PC-9 (cell line): Measurements from ENCODE around the gene FANCL. TPM values are rescaled to one million over a fixed set of nuclear protein-coding genes. Genes with fewer than 3 reads are reported as not detected.
"Not testable (repeated sequence)": the region's sequence is repeated elsewhere in the genome, so short reads cannot be mapped to it uniquely, and the experiment has no call there.

Experiments
- BruUV-seq: library from RNA; stranded (reverse); fragments of 400-500 nt; replicated peaks from 2 replicates; lab custom pipeline; 2021; lab: Mats Ljungman, UMichigan
- CTCF ChIA-PET: fragments of 300-600 bp; sonication (Branson Sonifier 250); formaldehyde crosslinking; loops from one replicate; lab custom pipeline; 2022; ENCODE audit warnings: antibody characterized with exemption; lab: Charles Lee
- POLR2A ChIA-PET: fragments of 300-600 bp; sonication (Branson Sonifier 250); formaldehyde crosslinking; loops from one replicate; lab custom pipeline; 2022; ENCODE audit warnings: antibody characterized with exemption; ENCODE audit not compliant: unreplicated experiment; lab: Charles Lee
- DNase-seq, 2 experiments: peaks; one replicate each; pipeline versions ENCODE4 v3.0.0 to v3.0.0-alpha.2; 2015 to 2022; ENCODE audit warnings: mixed read lengths in 1 of 2
- H2AFZ ChIP-seq: fragments of 200-600 bp; sonication (generic); 2 replicates; pipeline ENCODE4 v1.8.1; 2017; ENCODE audit warnings: antibody characterized with exemption
- H3F3A ChIP-seq: fragments of 200-600 bp; sonication (generic); 2 replicates; pipeline ENCODE4 v1.8.1; 2017; ENCODE audit warnings: antibody characterized with exemption, mild to moderate bottlenecking, low read depth; ENCODE audit not compliant: insufficient read depth
- H3K27ac ChIP-seq: fragments of 200-600 bp; sonication (generic); 2 replicates; pipeline ENCODE4 v1.6.1; 2016; ENCODE audit warnings: mixed run types
- H3K27me3 ChIP-seq: fragments of 200-600 bp; sonication (generic); 2 replicates; pipeline ENCODE4 v1.6.1; 2016; ENCODE audit warnings: low read depth, mixed run types; ENCODE audit not compliant: insufficient read depth
- H3K36me3 ChIP-seq: fragments of 200-600 bp; sonication (generic); 2 replicates; pipeline ENCODE4 v1.6.1; 2016; ENCODE audit warnings: low read depth, mixed run types
- H3K4me1 ChIP-seq: fragments of 200-600 bp; sonication (generic); replicated peaks from 2 replicates; pipeline ENCODE4 v1.6.1; 2016; ENCODE audit warnings: mixed run types; ENCODE audit not compliant: insufficient read depth
- H3K4me2 ChIP-seq: fragments of 200-600 bp; sonication (generic); 2 replicates; pipeline ENCODE4 v1.6.1; 2017; ENCODE audit warnings: mixed run types
- H3K4me3 ChIP-seq: fragments of 200-600 bp; sonication (generic); 2 replicates; pipeline ENCODE4 v1.6.1; 2016; ENCODE audit warnings: mixed run types
- H3K79me2 ChIP-seq: fragments of 200-600 bp; sonication (generic); 2 replicates; pipeline ENCODE4 v1.6.1; 2017; ENCODE audit warnings: low read depth, mixed run types
- H3K9me2 ChIP-seq: fragments of 200-600 bp; sonication (generic); 2 replicates; pipeline ENCODE4 v1.8.1; 2017; ENCODE audit warnings: mild to moderate bottlenecking; ENCODE audit not compliant: insufficient read depth
- H3K9me3 ChIP-seq: fragments of 200-600 bp; sonication (generic); 2 replicates; pipeline ENCODE4 v1.8.1; 2016; ENCODE audit warnings: low read depth; ENCODE audit not compliant: insufficient read depth
- H4K20me1 ChIP-seq: fragments of 200-600 bp; sonication (generic); 2 replicates; pipeline ENCODE4 v1.8.1; 2017; ENCODE audit not compliant: insufficient read depth
- EZH2 ChIP-seq: fragments of 200-600 bp; sonication (generic); IDR thresholded peaks from 2 replicates; pipeline ENCODE4 v1.8.0; 2017; ENCODE audit warnings: antibody characterized with exemption, low read depth
- intact Hi-C: fragments of 100-400 bp; cut with micrococcal nuclease; formaldehyde crosslinking; loops from one replicate; pipeline ENCODE4 v1.10.0; 2022; ENCODE audit not compliant: unreplicated experiment
- total RNA-seq: library from RNA; stranded (reverse); gene quantifications from 2 replicates; pipeline ENCODE4 v1.2.3, GENCODE V29; 2021
- TF ChIP-seq, protein P1 (sequence below): fragments of 200-600 bp; sonication (generic); conservative IDR thresholded peaks from 2 replicates; pipeline ENCODE4 v1.6.1; 2017; ENCODE audit warnings: mixed run types, antibody characterized with exemption, mild to moderate bottlenecking, moderate library complexity

Gene FANCL
- total RNA-seq, 1 experiment from 2014 or later: 51.8 TPM

DNA sequence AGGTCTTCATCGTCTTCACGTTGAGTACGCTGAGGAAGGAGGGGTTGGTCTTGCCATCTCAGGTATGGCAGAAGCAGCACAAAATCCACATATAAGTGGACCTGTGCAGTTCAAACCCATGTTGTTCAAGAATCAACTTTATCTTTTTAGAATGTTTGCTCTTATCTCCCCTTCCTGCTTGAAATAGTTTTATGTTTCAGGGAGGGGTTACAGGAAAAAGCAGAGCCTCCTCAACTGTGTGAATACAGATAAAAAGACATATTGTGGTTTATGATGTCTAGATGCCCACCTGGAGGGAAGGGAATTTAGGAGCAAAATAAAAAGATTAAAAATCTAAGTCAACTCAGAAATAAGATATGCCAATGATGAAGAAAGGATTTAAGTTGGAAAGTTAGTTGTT is 118.6 kb downstream of the FANCL start:
- intact Hi-C loops: no loop called here
- TF ChIP-seq, protein P1, sequence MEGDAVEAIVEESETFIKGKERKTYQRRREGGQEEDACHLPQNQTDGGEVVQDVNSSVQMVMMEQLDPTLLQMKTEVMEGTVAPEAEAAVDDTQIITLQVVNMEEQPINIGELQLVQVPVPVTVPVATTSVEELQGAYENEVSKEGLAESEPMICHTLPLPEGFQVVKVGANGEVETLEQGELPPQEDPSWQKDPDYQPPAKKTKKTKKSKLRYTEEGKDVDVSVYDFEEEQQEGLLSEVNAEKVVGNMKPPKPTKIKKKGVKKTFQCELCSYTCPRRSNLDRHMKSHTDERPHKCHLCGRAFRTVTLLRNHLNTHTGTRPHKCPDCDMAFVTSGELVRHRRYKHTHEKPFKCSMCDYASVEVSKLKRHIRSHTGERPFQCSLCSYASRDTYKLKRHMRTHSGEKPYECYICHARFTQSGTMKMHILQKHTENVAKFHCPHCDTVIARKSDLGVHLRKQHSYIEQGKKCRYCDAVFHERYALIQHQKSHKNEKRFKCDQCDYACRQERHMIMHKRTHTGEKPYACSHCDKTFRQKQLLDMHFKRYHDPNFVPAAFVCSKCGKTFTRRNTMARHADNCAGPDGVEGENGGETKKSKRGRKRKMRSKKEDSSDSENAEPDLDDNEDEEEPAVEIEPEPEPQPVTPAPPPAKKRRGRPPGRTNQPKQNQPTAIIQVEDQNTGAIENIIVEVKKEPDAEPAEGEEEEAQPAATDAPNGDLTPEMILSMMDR: no peak
- no peak for TF ChIP-seq EZH2
- BruUV-seq: no TSS peak

DNA sequence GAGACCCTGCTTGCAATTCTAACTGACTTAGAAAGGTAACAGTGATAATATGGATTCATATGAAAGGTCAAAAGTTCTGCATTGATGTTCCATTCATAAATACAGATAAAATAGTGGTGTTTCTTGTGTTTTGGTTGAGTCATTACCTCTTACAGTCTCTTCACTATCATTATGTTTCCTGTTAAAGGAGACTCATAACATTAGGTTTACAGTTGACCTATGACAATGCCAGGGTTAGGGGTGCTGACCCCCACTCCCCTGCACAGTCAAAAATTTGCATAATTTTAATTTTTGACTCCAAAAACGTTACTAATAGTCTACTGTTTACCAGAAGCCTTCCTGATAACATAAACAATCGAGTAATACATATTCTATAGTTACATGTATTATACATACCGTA is 119.1 kb downstream of the FANCL start:
- intact Hi-C loops: no loop called here
- no peak for TF ChIP-seq EZH2
- TF ChIP-seq, protein P1: no peak
- H3K79me2 ChIP-seq: no peaks in the 10 kb centered on the region
- DNase-seq: no peak
- no peak overlapping the region for H3K4me2 ChIP-seq
- POLR2A ChIA-PET: no interaction called here
- no peaks in the 10 kb centered on the region for H3K4me1 ChIP-seq
- no peaks in the 10 kb centered on the region for H4K20me1 ChIP-seq
- no peaks in the 10 kb centered on the region for H3F3A ChIP-seq
- no peak overlapping the region for H3K27ac ChIP-seq
- H3K27me3 ChIP-seq: no peaks in the 10 kb centered on the region
- CTCF ChIA-PET: no interaction called here
- peaks cover 7% of the 10 kb centered on the region; the same call in 1 of the 2 replicates for H3K36me3 ChIP-seq
- BruUV-seq: no TSS peak
- H3K9me2 ChIP-seq: no peaks in the 10 kb centered on the region
- no peak overlapping the region for H2AFZ ChIP-seq
- no peak overlapping the region for H3K4me3 ChIP-seq
- H3K9me3 ChIP-seq: no peaks in the 10 kb centered on the region

More for the DNA sequence above, 118.6 kb downstream of the FANCL start:
- no peak overlapping the region for H3K4me2 ChIP-seq
- H3K4me1 ChIP-seq: no peaks in the 10 kb centered on the region
- POLR2A ChIA-PET: no interaction called here
- DNase-seq: no peak
- no peaks in the 10 kb centered on the region for H3K9me2 ChIP-seq
- H2AFZ ChIP-seq: no peak overlapping the region
- H3K4me3 ChIP-seq: no peak overlapping the region
- H3K79me2 ChIP-seq: no peaks in the 10 kb centered on the region
- no peaks in the 10 kb centered on the region for H3K27me3 ChIP-seq
- no peaks in the 10 kb centered on the region for H4K20me1 ChIP-seq
- CTCF ChIA-PET: no interaction called here
- no peaks in the 10 kb centered on the region for H3F3A ChIP-seq
- no peak overlapping the region for H3K27ac ChIP-seq
- peaks cover 7% of the 10 kb centered on the region; the same call in 1 of the 2 replicates for H3K36me3 ChIP-seq
- no peaks in the 10 kb centered on the region for H3K9me3 ChIP-seq

DNA sequence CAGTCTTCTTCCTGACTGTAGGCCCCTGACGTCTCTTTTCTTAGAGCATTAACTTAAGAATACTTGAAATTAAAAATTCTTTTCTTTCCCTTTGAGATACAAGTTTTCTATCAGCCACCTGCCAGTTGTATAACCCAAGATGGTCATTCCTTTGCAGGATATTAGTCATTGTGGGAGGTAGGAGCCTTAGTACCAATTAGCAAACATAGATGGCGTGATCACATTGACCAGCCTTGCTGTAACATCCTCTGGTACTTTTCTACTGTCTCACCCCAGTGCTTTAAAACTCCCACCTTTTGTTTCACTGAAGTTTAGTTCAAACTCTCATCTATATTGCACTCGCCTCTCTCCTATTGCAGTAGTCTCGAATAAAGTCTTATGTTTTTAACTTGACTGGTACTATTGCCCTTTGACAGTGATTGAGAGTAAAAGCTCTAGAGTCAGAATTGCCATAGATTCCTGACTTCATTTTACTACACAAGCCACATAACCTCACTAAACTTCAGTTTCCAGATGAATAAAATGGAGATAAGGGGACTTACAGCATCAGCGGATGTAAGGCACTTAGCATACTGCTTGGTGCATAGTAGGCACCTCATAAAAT is 120.4 kb downstream of the FANCL start:
- Histone ChIP-seq H3K27me3 (no peaks in the 10 kb centered on the region), H3K4me3 (no peak overlapping the region), H3K27ac (no peak overlapping the region), H3K4me2 (no peak overlapping the region), H3F3A (no peaks in the 10 kb centered on the region), H3K36me3 (peaks cover 7% of the 10 kb centered on the region; the same call in 1 of the 2 replicates), H3K9me2 (no peaks in the 10 kb centered on the region), H3K4me1 (no peaks in the 10 kb centered on the region), H2AFZ (no peak overlapping the region), H3K79me2 (peaks cover 2% of the 10 kb centered on the region; the same call in 1 of the 2 replicates), H3K9me3 (no peaks in the 10 kb centered on the region), H4K20me1 (no peaks in the 10 kb centered on the region)
- no peak for DNase-seq
- intact Hi-C loops: no loop called here
- POLR2A ChIA-PET: no interaction called here
- TF ChIP-seq, protein P1: no peak
- no peak for TF ChIP-seq EZH2
- no TSS peak for BruUV-seq
- CTCF ChIA-PET: interaction anchor here (0.6 kb wide), 1 partner anchor 71 kb away, joined by 3 read pairs; no protein-coding TSS in a partner anchor

DNA sequence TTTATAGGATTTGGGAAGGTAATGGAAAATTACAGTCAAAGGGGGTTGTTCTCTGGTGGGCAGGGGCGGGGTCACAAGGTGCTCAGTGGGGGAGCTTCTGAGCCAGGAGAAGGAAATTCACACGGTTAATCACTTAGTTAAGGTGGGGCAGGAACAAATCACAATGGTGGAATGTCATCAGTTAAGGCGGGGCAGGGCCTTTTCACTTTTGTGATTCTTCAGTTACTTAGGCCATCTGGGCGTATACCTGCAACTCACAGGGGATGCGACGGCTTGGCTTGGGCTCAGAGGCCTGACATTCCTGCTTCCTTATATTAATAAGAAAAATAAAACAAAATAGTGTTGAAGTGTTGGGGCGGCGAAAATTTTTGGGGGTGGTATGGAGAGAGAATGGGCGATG is 127.6 kb downstream of the FANCL start:
- H3K27me3 ChIP-seq, BruUV-seq, H3F3A ChIP-seq, H3K9me2 ChIP-seq, H3K9me3 ChIP-seq, H4K20me1 ChIP-seq, H3K4me2 ChIP-seq, CTCF ChIA-PET, H2AFZ ChIP-seq: not testable (repeated sequence)
- 0 out of 2 replicates have a peak overlapping the region, but pooled peaks have one; percentile 6 for H3K4me3 ChIP-seq
- H3K4me1 ChIP-seq: peaks cover 31% of the 10 kb centered on the region
- H3K27ac ChIP-seq: peak overlapping the region; percentile 84
- H3K79me2 ChIP-seq: peaks cover 13% of the 10 kb centered on the region; the same call in 1 of the 2 replicates
- H3K36me3 ChIP-seq: peaks cover 19% of the 10 kb centered on the region; the same call in 1 of the 2 replicates
- DNase-seq: peak; percentile 60 to 81
- intact Hi-C loops: loop anchor here (1.0 kb wide), 1 partner anchor 71 kb away; no protein-coding TSS in a partner anchor
- POLR2A ChIA-PET: interaction anchor here (0.6 kb wide), 1 partner anchor 14 kb away, joined by 3 read pairs; no protein-coding TSS in a partner anchor
